Hepatocyte (in vitro differentiated cells): ENCODE data around the gene LGR5.

Experiments used
- CTCF ChIP-seq: fragments of 200-600 bp; sonication (generic); IDR thresholded peaks from 2 replicates; pipeline ENCODE4 v1.5.1; 2016; ENCODE audit warnings: antibody characterized with exemption, mild to moderate bottlenecking; ENCODE audit not compliant: poor library complexity
- EZH2 ChIP-seq: fragments of 200-600 bp; sonication (generic); IDR thresholded peaks from 2 replicates; pipeline ENCODE4 v1.6.1; 2016; ENCODE audit warnings: antibody characterized with exemption, mild to moderate bottlenecking, borderline replicate concordance
- EZH2phosphoT487 ChIP-seq: fragments of 200-600 bp; sonication (generic); IDR thresholded peaks from one replicate; pipeline ENCODE4 v1.6.1; 2018; ENCODE audit warnings: antibody characterized with exemption, mild to moderate bottlenecking, low read depth, moderate library complexity; ENCODE audit not compliant: unreplicated experiment, severe bottlenecking

DNA sequence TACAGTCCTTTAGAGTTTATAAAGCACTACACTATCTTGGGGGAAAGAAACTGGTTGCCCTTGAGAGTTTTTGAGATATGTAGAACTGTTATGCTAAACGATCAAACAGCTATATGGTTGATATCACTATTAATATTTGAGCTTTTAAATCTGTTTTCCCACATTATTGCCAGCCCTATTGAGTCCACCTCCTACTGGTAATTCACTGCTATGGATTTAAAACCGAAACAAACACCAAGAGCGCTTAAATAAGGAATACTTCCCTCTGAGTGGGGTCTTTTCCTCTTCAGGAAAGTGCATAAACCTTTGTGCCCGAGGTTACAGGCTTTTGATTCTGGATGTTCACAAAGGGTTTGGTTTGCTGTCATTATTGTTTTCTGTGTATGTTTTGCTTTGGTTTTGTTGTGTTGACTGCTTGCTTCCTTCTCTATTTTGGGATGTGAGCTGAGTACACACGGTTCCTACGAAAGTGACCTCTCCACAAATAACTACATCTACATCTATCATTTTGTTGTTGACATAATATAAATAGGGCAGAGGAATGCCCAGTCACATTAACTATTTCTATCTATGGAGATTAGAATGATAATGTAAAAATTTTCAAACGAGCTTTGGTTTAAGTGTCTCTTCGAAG, 44.8 kb downstream of the LGR5 start:
- TF ChIP-seq CTCF (no peak), EZH2 (no peak), EZH2phosphoT487 (no peak)
